ENCODE measurements around the gene IL17B.

- TF ChIP-seq CTCF (IDR thresholded peaks at IDR 0.05; ENCODE audit: extremely low read depth in 1 of 2, insufficient read depth in 1 of 2, low read depth in 1 of 2, low read length in 2 of 2) (no peak), MAX (IDR thresholded peaks at IDR 0.05; ENCODE audit: insufficient read depth, insufficient read length) (no peak), POLR2A (IDR thresholded peaks at IDR 0.05; ENCODE audit: low read depth, low read length) (peak; percentile 83), JUN (IDR thresholded peaks at IDR 0.05; ENCODE audit: borderline replicate concordance, insufficient read depth, insufficient read length, low read depth) (no peak), POLR2AphosphoS5 (IDR thresholded peaks at IDR 0.05; ENCODE audit: insufficient read depth, low read depth, low read length) (peak; percentile 90)
Measured at GRCh38 chr5:149345147-149345891, 33.8 kb downstream of the IL17B start, which contains the start of gene GRPEL2.

Measured in endothelial cell of umbilical vein (primary cell).